ENCODE results near the gene REEP6.
"Not testable (repeated sequence)": the region's sequence is repeated elsewhere in the genome, so short reads cannot be mapped to it uniquely, and the experiment has no call there.

GRCh38 chr19:1530856-1531255 lies 39.9 kb downstream of the REEP6 start:
- TF ChIP-seq CTCF, POLR2A (IDR thresholded peaks at IDR 0.05): not testable (repeated sequence)

Data from thyroid gland (tissue), 4 donors.